B cell (primary cell): ENCODE measurements around the gene MPZ. TPM values are rescaled to one million over a fixed set of nuclear protein-coding genes. Genes with fewer than 3 reads are reported as not detected.
A peak's percentile ranks its signal among the peaks of the same experiment; 100 is the strongest.

ENCODE experiments used
- ATAC-seq: fragments of 200-7000 bp; cut with Tn5 transposase; one replicate; pipeline ENCODE4 v1.10.0; 2021; ENCODE audit warnings: low read depth, mild to moderate bottlenecking, moderate number of reproducible peaks, moderate library complexity
- CTCF ChIA-PET: fragments of 350-600 bp; sonication (Branson Sonifier 250); formaldehyde crosslinking; loops from one replicate; lab custom pipeline; 2021; ENCODE audit warnings: antibody characterized with exemption, inconsistent platforms; lab: Charles Lee
- POLR2A ChIA-PET: fragments of 350-600 bp; sonication (Branson Sonifier 250); formaldehyde crosslinking; loops from one replicate; lab custom pipeline; 2021; ENCODE audit warnings: antibody characterized with exemption; lab: Charles Lee
- DNase-seq: peaks from one replicate; pipeline ENCODE4 v3.0.0; 2013
- H2AFZ ChIP-seq: 2 replicates; pipeline ENCODE4 v1.6.1; 2012; ENCODE audit warnings: mild to moderate bottlenecking, low read depth, low read length; ENCODE audit not compliant: insufficient read depth, poor library complexity, severe bottlenecking
- H3K27ac ChIP-seq, 2 donors: 1 replicate in 1 of 2; 2 replicates in 1 of 2; pipeline ENCODE4 v1.5.1; 2012 to 2013; ENCODE audit warnings: low read length in 2 of 2, mild to moderate bottlenecking in 2 of 2, moderate library complexity in 1 of 2
- H3K27me3 ChIP-seq, 4 experiments: fragments of 200-600 bp in 1 of 4; sonication (generic) in 1 of 4; replicated peaks in 1 of 4; 1 replicate in 2 of 4; 2 replicates in 2 of 4; pipeline versions ENCODE4 v1.6.1 to v1.7.0; 2013 to 2016; ENCODE audit warnings: low read length in 3 of 4, mild to moderate bottlenecking in 2 of 4, mixed read lengths in 1 of 4, moderate library complexity in 1 of 4; ENCODE audit not compliant: insufficient read depth in 4 of 4, control insufficient read depth in 3 of 4; ENCODE audit errors: control extremely low read depth in 1 of 4
- H3K36me3 ChIP-seq, 2 experiments: replicated peaks in 1 of 2; 1 replicate in 1 of 2; 2 replicates in 1 of 2; pipeline versions ENCODE4 v1.6.1 to v1.7.1; 2013; ENCODE audit warnings: low read length in 1 of 2; ENCODE audit not compliant: insufficient read depth in 2 of 2, control insufficient read depth in 1 of 2; ENCODE audit errors: control extremely low read depth in 1 of 2, extremely low read depth in 1 of 2
- H3K4me1 ChIP-seq, 2 donors: fragments of 200-600 bp in 1 of 2; sonication (generic) in 1 of 2; 1 replicate in 1 of 2; 2 replicates in 1 of 2; pipeline versions ENCODE4 v1.5.1 to v1.6.1; 2013 to 2017; ENCODE audit warnings: low read length in 2 of 2; ENCODE audit not compliant: control insufficient read depth in 2 of 2, insufficient read depth in 2 of 2
- H3K4me2 ChIP-seq: replicated peaks from 2 replicates; pipeline ENCODE3; 2012; ENCODE audit warnings: mild to moderate bottlenecking, low read depth, low read length; ENCODE audit not compliant: poor library complexity, severe bottlenecking
- H3K4me3 ChIP-seq, 5 experiments: fragments of 200-600 bp in 1 of 5; sonication (generic) in 1 of 5; 1 replicate in 3 of 5; 2 replicates in 2 of 5; pipeline versions ENCODE4 v1.5.1 to v1.7.0; 2011 to 2016; ENCODE audit warnings: low read length in 4 of 5, mild to moderate bottlenecking in 4 of 5, low read depth in 2 of 5, control low read depth in 1 of 5, moderate library complexity in 1 of 5; ENCODE audit not compliant: insufficient read depth in 1 of 5; ENCODE audit errors: control extremely low read depth in 1 of 5, extremely low read depth in 1 of 5
- H3K79me2 ChIP-seq: fragments of 200-600 bp; sonication (generic); one replicate; pipeline ENCODE4 v1.6.0; 2016; ENCODE audit warnings: low read length; ENCODE audit not compliant: control insufficient read depth, insufficient read depth
- H3K9ac ChIP-seq: fragments of 200-600 bp; sonication (generic); 2 replicates; pipeline ENCODE4 v1.6.1; 2017; ENCODE audit warnings: mild to moderate bottlenecking, low read length, moderate library complexity
- H3K9me3 ChIP-seq, 3 donors: one replicate each; pipeline versions ENCODE4 v1.6.1 to v1.7.1; 2013; ENCODE audit warnings: low read length in 2 of 3; ENCODE audit not compliant: control insufficient read depth in 2 of 3, insufficient read depth in 1 of 3; ENCODE audit errors: control extremely low read depth in 1 of 3
- H4K20me1 ChIP-seq: 2 replicates; pipeline ENCODE4 v1.6.0; 2012; ENCODE audit warnings: mild to moderate bottlenecking, low read length; ENCODE audit not compliant: insufficient read depth, control insufficient read depth, poor library complexity, severe bottlenecking
- H3K27ac Mint-ChIP-seq: one replicate; pipeline ENCODE4 v1.8.0; 2021; ENCODE audit warnings: mixed read lengths
- H3K27me3 Mint-ChIP-seq: one replicate; pipeline ENCODE4 v1.8.0; 2021; ENCODE audit warnings: mixed read lengths
- H3K4me1 Mint-ChIP-seq: one replicate; pipeline ENCODE4 v1.8.0; 2021; ENCODE audit warnings: mixed read lengths
- H3K4me3 Mint-ChIP-seq: one replicate; pipeline ENCODE4 v1.8.0; 2021; ENCODE audit warnings: mixed read lengths
- H3K9me3 Mint-ChIP-seq: one replicate; pipeline ENCODE4 v1.8.0; 2022; ENCODE audit warnings: mixed read lengths; ENCODE audit not compliant: insufficient read depth
- CTCF ChIP-seq: fragments of 200-600 bp; IDR thresholded peaks from one replicate; pipeline ENCODE4 v1.8.0; 2022; ENCODE audit warnings: antibody characterized with exemption, mild to moderate bottlenecking
- EZH2 ChIP-seq: IDR thresholded peaks from 2 replicates; pipeline ENCODE4 v1.6.1; 2012; ENCODE audit warnings: borderline replicate concordance, low read depth, mild to moderate bottlenecking, moderate library complexity, low read length; ENCODE audit not compliant: insufficient read depth, poor library complexity, severe bottlenecking
- WGBS: methylation state at CpG from one replicate; pipeline ENCODE4 v1.1.5; 2013; ENCODE audit warnings: missing lambda C conversion rate; ENCODE audit not compliant: insufficient coverage; 5-methylcytosine and 5-hydroxymethylcytosine counted together
- intact Hi-C: fragments of 100-400 bp; cut with micrococcal nuclease; formaldehyde crosslinking; loops from one replicate; pipeline ENCODE4 v1.10.0; 2022
- polyA plus RNA-seq: library from polyadenylated mRNA; depleted of rRNA; stranded (reverse); fragments of >200 nt; gene quantifications from 2 replicates; pipeline ENCODE4 v1.2.3, GENCODE V29; 2012
- total RNA-seq, 2 donors: library from RNA; stranded (reverse); fragments of 120-200 nt in 1 of 2; gene quantifications; 1 replicate in 1 of 2; 2 replicates in 1 of 2; pipeline versions ENCODE4 v1.2.3 to v1.2.4, GENCODE V29; 2013 to 2022

The MPZ gene
- total and polyA plus RNA-seq, 2 donors (not counting 1 experiment from before 2014, with no cell fraction given): 4.3 to 12.9 TPM

DNA sequence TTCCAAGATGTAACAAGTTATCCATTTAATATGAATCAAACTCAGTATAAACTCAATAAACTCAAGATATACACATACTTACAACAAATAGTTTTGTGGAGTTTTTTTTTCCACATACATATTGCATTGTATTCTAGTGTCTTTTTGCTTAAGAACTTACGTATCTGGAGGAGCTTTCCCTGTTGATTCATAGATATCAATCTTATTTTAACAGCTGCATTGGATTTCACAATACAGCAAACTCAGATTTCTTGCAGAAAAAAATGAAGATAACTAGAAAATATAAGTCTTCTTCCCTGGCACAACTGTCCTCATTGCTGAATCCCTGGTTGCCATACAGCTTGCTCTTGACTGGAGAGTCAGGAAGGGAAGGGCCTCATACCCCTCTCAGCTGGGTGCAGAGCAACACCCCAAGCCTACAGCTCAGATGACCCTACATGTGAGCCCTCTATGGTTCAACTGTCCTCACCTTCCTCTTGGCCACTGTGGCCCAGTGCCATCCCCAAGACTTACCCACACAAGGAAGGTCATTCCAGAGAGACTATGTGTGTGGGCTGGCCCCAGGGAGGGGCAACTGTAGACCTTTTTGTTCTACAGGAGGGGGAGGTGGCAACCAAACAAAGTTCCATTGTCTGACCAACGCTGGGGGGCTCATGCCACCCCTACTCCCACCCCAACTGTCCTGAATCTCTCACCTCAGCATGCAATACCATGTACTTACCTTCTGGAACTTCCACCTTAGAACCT, 1.7 kb downstream of the MPZ start:
- no peak for TF ChIP-seq CTCF
- TF ChIP-seq EZH2: no peak
- ATAC-seq (no peak), DNase-seq (no peak)
- intact Hi-C loops: loop anchor here (2.0 to 5.0 kb wide), 4 partner anchors 59 to 106 kb away; partner anchors contain the start of genes CFAP126, NDUFS2 and TOMM40L
- POLR2A ChIA-PET: interaction anchor here (0.5 to 1.3 kb wide), 2 partner anchors 9 to 83 kb away, joined by 3 to 4 read pairs; no protein-coding TSS in a partner anchor
- no peak overlapping the region for H3K4me3 Mint-ChIP-seq
- Histone ChIP-seq H3K4me3 (no peak overlapping the region), H3K9ac (no peak overlapping the region), H3K27ac (no peak overlapping the region), H3K79me2 (peaks cover 20% of the 10 kb centered on the region), H3K27me3 (no peaks in the 10 kb centered on the region), H2AFZ (no peak overlapping the region), H4K20me1 (peaks cover 19% of the 10 kb centered on the region), H3K9me3 (no peaks in the 10 kb centered on the region), H3K4me1 (peaks cover 26% of the 10 kb centered on the region in 2 donors), H3K4me2 (no peak overlapping the region), H3K36me3 (peaks cover 0 to 7% of the 10 kb centered on the region in 2 experiments)
- H3K9me3 Mint-ChIP-seq: no peaks in the 10 kb centered on the region
- peak overlapping the region; percentile 85 for H3K27ac Mint-ChIP-seq
- 50% methylated on average over 1 of the region's 2 CpGs for WGBS
- CTCF ChIA-PET: interaction anchor here (1.0 to 3.4 kb wide), 8 partner anchors 10 to 118 kb away, joined by 3 to 20 read pairs (median 4); partner anchors contain the start of gene TOMM40L
- H3K4me1 Mint-ChIP-seq: peaks cover 42% of the 10 kb centered on the region
- H3K27me3 Mint-ChIP-seq: no peaks in the 10 kb centered on the region
